ENCODE results near the gene EZH2. TPM values are rescaled to one million over a fixed set of nuclear protein-coding genes. Genes with fewer than 3 reads are reported as not detected.

The EZH2 gene
- polyA plus RNA-seq, 5 donors = 35.0 to 61.3 (median 48.7) TPM

- DNase-seq = no peak
These were observed 76.7 kb downstream of the EZH2 start for GRCh38 chr7:148807436-148807835.

- no peak for DNase-seq
These were observed 77.9 kb downstream of the EZH2 start for GRCh38 chr7:148806187-148806586.

GRCh38 chr7:148804343-148805235, 79.5 kb downstream of the EZH2 start:
- DNase-seq = no peak

GRCh38 chr7:148803094-148803493, 81.0 kb downstream of the EZH2 start:
- DNase-seq = no peak

- DNase-seq = no peak
These were observed 82.0 kb downstream of the EZH2 start for GRCh38 chr7:148802101-148802493.

- DNase-seq = no peak
These were observed 83.4 kb downstream of the EZH2 start for GRCh38 chr7:148800677-148801076.

- no peak for DNase-seq
These were observed 84.1 kb downstream of the EZH2 start for GRCh38 chr7:148799893-148800555.

- DNase-seq = no peak
These were observed 87.2 kb downstream of the EZH2 start for GRCh38 chr7:148796841-148797240.

GRCh38 chr7:148794476-148794875, 89.6 kb downstream of the EZH2 start:
- DNase-seq = no peak

- DNase-seq = no peak
These were observed 90.5 kb downstream of the EZH2 start for GRCh38 chr7:148793590-148793989.

GRCh38 chr7:148791546-148791945, 92.5 kb downstream of the EZH2 start:
- no peak for DNase-seq

- DNase-seq = no peak
These were observed 93.2 kb downstream of the EZH2 start for GRCh38 chr7:148790850-148791249.

- DNase-seq = no peak
These were observed 93.9 kb downstream of the EZH2 start for GRCh38 chr7:148790131-148790726.

GRCh38 chr7:148789220-148789619, 94.9 kb downstream of the EZH2 start:
- DNase-seq = no peak

- peak in 1 of 2 donors; percentile 8 for DNase-seq
These were observed 96.4 kb downstream of the EZH2 start for GRCh38 chr7:148787571-148788295.

- no peak for DNase-seq
These were observed 100.1 kb downstream of the EZH2 start for GRCh38 chr7:148783801-148784527.

GRCh38 chr7:148782757-148783456, 101.2 kb downstream of the EZH2 start:
- no peak for DNase-seq

GRCh38 chr7:148774471-148774870, 109.6 kb downstream of the EZH2 start:
- DNase-seq = no peak

- no peak for DNase-seq
These were observed 110.8 kb downstream of the EZH2 start for GRCh38 chr7:148773334-148773733.

- no peak for DNase-seq
These were observed 111.6 kb downstream of the EZH2 start for GRCh38 chr7:148772297-148773089.
